Kasumi-1 (cell line): ENCODE measurements around the gene SIL1.

Experiments
- DNase-seq, 2 experiments: peaks; one replicate each; lab custom pipeline; 2025; lab: John Stamatoyannopoulos, UW

Gene SIL1

DNA sequence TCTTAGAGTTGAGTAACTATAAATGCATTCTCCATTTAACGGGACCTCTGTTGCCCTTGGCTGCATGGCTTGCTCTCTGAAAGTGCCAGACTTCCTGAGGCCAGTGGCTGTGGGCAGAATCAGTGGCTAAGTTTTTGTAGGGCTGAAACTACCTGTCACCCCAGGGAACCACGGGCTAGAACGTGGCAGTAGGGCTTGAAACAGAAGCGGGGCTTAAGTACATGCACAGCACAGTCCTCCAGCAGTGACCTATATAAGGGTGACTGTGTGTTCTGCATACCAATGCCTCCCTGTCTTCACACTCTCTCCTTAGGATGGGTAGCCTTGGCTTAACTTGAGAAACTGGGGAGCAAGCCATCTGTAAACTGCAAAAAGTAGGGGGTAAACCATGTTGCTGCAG is 279.5 kb downstream of the SIL1 start:
- DNase-seq, result no peak

DNA sequence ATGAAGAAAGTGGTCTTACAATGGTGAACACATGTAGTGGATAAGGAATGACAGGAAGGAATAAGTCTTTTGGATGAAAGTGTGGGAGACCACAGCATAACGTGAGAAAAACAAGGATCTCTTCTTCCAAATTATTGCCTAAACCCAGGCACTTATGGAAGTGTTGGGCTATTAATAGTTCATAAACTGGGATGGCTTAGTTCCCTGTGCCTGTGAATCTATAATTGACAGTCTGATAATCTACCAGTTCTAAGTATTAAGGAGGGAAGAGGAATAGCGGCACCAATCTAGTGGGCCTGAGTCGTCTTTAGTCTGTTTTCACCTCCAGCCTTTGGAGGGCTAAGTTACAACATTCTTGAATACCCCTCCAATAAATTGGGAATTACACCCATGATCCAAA is 283.8 kb downstream of the SIL1 start:
- no peak for DNase-seq

DNA sequence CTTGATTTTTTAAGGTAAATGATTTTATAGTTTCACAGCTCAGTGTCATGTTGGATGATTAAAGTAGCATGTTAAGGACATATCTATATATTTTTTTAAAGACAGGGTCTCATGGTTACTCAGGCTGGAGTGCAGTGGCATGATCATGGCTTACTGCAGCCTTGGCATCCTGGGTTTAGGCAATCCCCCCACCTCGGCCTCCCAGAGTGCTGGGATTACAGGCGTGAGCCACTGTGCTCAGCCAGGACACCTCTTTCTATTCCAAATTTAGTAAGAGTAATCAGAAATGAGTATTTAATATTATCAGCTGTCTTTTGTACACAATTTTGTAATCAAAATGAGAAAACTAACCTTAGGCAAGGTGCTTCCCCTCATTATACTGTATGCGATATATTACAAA is 284.4 kb downstream of the SIL1 start:
- DNase-seq, result no peak

DNA sequence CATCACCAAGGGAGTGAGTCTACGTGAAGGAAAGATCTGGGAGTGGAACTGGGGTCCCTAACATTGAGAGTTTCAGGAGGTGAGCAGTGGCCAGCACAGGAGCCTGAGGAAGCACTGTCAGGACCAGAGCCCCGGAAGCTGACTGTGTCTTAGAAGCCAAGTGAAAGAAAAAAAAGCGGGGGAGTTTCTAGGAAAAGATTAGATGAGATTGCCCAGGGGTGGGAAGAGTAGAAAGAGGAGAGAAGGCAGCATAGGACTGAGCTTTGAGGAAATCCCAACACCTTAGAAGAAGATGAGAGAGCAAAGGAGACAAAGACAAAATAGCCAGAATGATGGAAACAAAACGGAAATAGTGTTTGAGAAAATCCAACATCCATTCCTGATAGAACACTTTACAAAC is 286.1 kb downstream of the SIL1 start:
- no peak for DNase-seq

DNA sequence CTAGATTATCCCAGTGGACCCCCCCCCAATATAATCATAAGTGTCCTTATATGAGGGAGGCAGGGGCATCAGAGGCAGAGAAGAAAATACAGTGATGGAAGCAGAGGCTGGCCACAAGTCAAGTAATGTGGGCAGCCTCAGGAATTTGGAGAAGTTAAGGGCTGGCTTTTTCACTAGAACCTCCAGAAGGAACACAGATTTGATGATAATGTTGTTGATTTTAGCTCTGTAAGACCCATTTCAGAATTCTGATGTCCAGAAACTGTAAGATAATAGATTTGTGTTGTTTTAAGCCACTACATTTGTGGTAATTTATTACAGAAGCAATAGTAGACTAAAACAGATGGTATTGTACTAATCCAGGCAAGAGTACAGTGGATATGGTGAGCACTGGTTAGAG is 286.7 kb downstream of the SIL1 start:
- DNase-seq, result no peak

DNA sequence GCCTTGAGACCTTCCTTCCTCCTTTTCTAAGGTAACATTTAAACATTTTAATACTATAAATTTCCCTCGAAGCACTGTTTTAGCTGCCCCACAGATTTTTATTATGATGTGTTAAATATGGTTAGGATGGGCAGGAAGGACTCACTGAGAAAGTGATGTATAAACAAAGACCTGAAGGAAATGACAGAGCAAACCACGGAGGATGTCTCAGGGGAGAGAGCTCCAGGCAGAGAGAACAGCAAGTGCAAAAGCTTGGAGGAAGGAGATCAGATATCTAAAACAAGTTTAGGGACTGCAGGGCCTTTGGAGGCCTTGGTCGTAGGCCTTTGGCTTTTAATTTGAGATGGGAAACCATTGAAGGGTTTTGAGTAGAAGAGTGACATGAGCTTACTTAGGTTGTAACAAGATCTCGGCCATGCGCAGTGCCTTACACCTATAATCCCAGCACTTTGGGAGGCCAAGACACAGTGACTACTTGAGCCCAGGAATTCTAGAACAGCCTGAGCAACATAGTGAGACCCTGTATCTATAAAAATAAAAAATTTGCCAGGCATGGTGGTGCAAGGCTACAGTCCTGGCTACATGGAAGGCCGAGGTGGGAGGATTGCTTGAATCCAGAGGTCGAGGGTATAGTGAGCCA is 287.5 kb downstream of the SIL1 start:
- DNase-seq, result no peak

DNA sequence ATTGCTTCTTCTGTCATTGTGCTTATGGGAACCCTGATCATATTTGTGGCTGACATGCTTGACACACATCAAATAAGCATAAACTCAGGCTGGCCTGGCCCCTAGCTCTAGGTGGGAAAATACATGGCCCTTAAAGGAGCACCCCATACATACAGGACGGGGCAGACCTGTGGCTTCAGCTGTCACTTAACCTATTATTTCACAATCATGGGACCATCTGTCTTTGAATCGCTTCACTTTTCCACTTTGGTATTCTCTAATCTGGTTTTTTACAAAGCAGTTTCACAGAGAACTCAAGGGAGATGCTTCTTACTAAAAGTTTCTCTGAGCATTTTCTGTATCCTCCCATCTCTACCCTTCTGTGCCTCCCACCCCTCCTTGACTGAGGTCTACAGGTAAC is 288.4 kb downstream of the SIL1 start:
- DNase-seq, result no peak

DNA sequence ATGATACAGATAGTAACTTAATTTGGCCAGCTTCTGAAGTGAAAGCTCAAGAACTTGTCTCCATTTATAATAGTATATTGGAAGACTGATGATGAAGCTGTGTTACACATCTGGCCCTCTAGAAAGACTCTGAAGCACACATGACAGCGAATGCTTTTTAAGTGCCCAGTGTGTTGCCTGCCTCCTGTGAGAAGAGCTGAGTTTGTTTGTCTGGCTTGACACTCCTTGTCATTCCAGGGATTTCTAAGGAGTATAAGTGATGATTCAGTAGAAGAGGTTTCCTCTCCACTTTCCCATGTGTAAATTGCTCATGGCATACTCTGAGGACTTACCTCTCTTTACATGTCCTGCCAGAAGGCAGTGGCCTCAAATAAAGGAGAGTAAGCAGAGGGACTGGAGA is 292.6 kb downstream of the SIL1 start:
- DNase-seq, result no peak

DNA sequence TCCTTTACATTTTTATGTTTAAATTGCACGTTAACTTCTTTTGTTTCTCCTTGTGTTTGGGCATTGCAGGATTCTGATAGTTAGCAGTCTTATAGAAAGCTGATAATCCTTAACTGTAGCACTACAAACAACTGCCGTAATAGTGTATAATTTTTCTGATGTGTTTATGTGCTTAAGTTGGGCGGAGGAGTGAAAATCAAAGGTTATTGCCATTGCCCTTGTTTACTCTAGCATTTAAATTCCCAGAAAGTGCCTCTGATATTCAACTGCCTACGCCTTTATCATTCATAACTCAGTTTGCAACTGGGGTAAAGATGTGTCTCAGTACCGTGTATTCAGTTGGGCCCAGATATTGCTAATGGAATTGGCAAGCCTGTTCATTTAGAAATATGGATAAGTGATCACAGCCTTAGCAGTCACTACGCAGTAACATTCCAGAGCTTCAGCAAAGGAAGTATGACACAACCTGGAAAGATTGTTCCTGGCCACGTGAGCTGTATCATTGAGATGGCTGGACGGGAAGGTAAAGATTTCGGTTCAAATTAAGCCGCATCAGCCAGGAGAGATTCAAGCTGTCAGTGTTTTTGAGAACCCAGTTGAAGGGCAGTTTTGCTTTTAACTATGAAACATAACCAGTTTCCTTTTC is 294.9 kb downstream of the SIL1 start:
- no peak for DNase-seq

DNA sequence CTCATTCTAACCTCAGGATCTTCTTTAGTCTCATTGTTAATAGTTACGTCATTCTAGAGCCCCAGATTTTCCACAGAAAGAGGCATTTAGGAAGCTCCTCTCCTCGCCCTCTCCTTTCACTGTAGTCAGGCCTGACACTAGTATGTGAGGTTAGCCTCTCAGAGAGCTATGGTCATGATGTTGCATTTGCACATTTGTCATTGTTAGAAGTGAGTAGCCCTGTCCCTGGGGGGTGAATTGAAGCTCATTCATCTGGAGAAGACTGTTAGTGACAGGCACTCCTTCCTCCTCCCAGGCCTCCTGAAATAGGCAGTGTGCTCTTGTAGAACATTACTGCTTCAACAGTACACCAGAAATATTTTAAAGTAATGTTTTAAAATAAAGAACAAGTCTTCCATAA is 296.5 kb downstream of the SIL1 start:
- no peak for DNase-seq

DNA sequence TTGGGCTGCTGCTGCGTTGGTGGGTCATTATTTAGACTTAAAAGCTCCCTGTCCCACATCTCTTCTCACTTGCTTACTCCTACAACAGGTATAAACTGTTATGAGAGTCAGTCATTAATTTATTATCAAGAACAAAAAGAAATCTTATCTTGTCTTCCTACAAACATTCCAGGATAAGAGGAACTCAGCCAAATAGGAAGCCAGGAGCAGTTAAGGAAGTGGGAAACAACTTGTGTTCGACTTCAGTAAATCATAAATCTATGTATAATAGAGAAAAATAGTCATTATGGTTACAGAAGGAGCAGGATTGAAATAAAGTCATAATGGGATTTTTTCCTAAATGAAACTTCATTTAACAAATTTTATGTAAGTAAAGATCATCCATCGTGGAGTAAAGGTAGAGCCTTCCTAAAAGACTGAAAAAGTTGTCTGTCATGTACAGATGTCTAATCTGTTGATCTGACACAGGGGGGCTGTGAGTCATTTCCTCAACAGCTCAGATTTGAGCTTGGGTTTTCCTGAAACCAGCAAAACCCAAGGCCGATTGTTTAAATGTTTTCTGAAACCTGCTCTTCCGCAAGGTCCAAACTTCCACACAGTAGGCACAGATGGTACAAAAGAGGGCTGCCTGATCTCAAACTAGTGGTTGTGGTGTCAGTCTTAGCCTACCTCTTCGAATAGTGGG is 297.7 kb downstream of the SIL1 start:
- DNase-seq, result no peak

DNA sequence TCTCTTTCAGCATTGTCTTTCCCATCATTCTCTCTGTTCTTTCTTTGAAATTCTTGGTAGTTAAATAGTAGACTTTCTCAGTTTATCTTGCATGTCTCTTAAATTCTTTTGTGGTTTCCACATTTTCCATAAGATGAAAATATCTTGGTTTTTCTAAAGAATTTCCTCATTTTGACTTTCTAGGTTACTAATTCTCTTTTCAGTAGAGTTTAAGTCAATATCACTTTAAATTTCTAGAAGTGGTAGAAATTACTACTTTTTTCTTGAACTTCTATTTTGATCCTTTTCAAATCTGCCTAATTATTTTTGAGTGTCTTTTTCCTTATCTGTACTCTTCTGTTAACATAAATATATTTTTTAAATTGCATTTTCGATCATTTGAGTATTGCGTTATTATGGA is 299.4 kb downstream of the SIL1 start:
- DNase-seq, result no peak

DNA sequence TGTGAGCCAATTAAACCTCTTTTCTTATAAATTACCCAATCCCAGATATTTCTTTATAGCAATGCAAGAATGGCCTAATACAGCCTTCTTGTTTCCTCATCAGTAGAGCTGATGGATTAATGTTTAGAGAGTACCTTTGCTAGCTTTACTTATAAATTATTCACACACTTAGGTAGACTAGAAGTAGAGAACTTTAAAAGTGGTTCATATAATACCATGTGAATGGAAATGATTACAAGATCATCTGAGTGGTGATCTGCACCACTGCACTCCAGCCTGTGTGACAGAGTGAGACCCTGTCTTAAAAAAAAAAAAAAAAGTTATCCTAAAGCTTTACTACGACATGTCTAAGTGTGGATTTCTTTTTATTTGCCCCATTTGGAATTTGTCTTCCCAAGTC is 299.9 kb downstream of the SIL1 start:
- no peak for DNase-seq
